Smooth muscle cell (in vitro differentiated cells): Measurements from ENCODE around the gene RASSF5. TPM values are rescaled to one million over a fixed set of nuclear protein-coding genes. Genes with fewer than 3 reads are reported as not detected.

Experiments used
- DNase-seq: peaks from one replicate; lab custom pipeline; 2025; ENCODE audit not compliant: unreplicated experiment; lab: John Stamatoyannopoulos, UW
- H2AFZ ChIP-seq: fragments of 200-600 bp; sonication (generic); 2 replicates; pipeline ENCODE4 v1.6.0; 2016; ENCODE audit warnings: antibody characterized with exemption, low read depth, mild to moderate bottlenecking
- H3F3A ChIP-seq: fragments of 200-600 bp; sonication (generic); 2 replicates; pipeline ENCODE4 v1.6.0; 2017; ENCODE audit warnings: antibody characterized with exemption, low read depth
- H3K27ac ChIP-seq: fragments of 200-600 bp; sonication (generic); 2 replicates; pipeline ENCODE4 v1.5.1; 2016; ENCODE audit warnings: low read depth, mild to moderate bottlenecking
- H3K27me3 ChIP-seq: fragments of 200-600 bp; sonication (generic); 2 replicates; pipeline ENCODE4 v1.6.1; 2016; ENCODE audit warnings: low read depth, mild to moderate bottlenecking
- H3K36me3 ChIP-seq: fragments of 200-600 bp; sonication (generic); 2 replicates; pipeline ENCODE4 v1.5.1; 2016; ENCODE audit warnings: low read depth
- H3K4me1 ChIP-seq: fragments of 200-600 bp; sonication (generic); 2 replicates; pipeline ENCODE4 v1.5.1; 2016; ENCODE audit warnings: low read depth
- H3K4me2 ChIP-seq: fragments of 200-600 bp; sonication (generic); 2 replicates; pipeline ENCODE4 v1.6.0; 2016; ENCODE audit warnings: mild to moderate bottlenecking
- H3K4me3 ChIP-seq: fragments of 200-600 bp; sonication (generic); 2 replicates; pipeline ENCODE4 v1.5.1; 2016; ENCODE audit warnings: mild to moderate bottlenecking
- H3K79me2 ChIP-seq: fragments of 200-600 bp; sonication (generic); 2 replicates; pipeline ENCODE4 v1.6.0; 2016; ENCODE audit warnings: low read depth, mild to moderate bottlenecking
- H3K9ac ChIP-seq: fragments of 200-600 bp; sonication (generic); 2 replicates; pipeline ENCODE4 v1.6.0; 2016; ENCODE audit warnings: low read depth
- H3K9me3 ChIP-seq: fragments of 200-600 bp; sonication (generic); replicated peaks from 2 replicates; pipeline ENCODE4 v1.5.1; 2016; ENCODE audit warnings: low read depth
- H4K20me1 ChIP-seq: fragments of 200-600 bp; sonication (generic); 2 replicates; pipeline ENCODE4 v1.6.0; 2016; ENCODE audit warnings: low read depth
- WGBS: methylation state at CpG from one replicate; pipeline ENCODE4 v1.1.7; 2016; ENCODE audit warnings: low lambda C conversion rate; 5-methylcytosine and 5-hydroxymethylcytosine counted together
- polyA plus RNA-seq: library from polyadenylated mRNA; unstranded; fragments of >200 nt; fragmentation: Nextera tagmentation; extraction: Ambion mirVana; gene quantifications from 2 replicates; pipeline ENCODE4 v1.2.1, GENCODE V29; 2016
- total RNA-seq: library from RNA; depleted of rRNA; stranded (reverse); fragments of >200 nt; gene quantifications from 2 replicates; pipeline ENCODE4 v1.2.3, GENCODE V29; 2014
- TF ChIP-seq, protein P1 (sequence below): fragments of 200-600 bp; sonication (generic); IDR thresholded peaks from 2 replicates; pipeline ENCODE4 v1.5.1; 2017; ENCODE audit warnings: borderline replicate concordance, mild to moderate bottlenecking, antibody characterized with exemption; ENCODE audit not compliant: insufficient read depth, poor library complexity, severe bottlenecking

The RASSF5 gene
- total and polyA plus RNA-seq, 2 experiments from 2014 or later, result 2.6 to 3.3 TPM

- Histone ChIP-seq H3K4me3 (no peak overlapping the region), H3K27ac (peak overlapping the region; percentile 84), H2AFZ (no peak overlapping the region), H3K27me3 (no peaks in the 10 kb centered on the region), H3K4me1 (no peaks in the 10 kb centered on the region), H3K79me2 (no peaks in the 10 kb centered on the region), H3F3A (no peaks in the 10 kb centered on the region), H3K36me3 (no peaks in the 10 kb centered on the region), H3K4me2 (no peak overlapping the region), H4K20me1 (no peaks in the 10 kb centered on the region), H3K9me3 (no peaks in the 10 kb centered on the region), H3K9ac (no peak overlapping the region)
- WGBS, result 68% methylated on average over 10 of the region's 10 CpGs
- DNase-seq, result no peak
- TF ChIP-seq, protein P1, sequence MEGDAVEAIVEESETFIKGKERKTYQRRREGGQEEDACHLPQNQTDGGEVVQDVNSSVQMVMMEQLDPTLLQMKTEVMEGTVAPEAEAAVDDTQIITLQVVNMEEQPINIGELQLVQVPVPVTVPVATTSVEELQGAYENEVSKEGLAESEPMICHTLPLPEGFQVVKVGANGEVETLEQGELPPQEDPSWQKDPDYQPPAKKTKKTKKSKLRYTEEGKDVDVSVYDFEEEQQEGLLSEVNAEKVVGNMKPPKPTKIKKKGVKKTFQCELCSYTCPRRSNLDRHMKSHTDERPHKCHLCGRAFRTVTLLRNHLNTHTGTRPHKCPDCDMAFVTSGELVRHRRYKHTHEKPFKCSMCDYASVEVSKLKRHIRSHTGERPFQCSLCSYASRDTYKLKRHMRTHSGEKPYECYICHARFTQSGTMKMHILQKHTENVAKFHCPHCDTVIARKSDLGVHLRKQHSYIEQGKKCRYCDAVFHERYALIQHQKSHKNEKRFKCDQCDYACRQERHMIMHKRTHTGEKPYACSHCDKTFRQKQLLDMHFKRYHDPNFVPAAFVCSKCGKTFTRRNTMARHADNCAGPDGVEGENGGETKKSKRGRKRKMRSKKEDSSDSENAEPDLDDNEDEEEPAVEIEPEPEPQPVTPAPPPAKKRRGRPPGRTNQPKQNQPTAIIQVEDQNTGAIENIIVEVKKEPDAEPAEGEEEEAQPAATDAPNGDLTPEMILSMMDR, result no peak
Measured at GRCh38 chr1:206578068-206578977, 71.0 kb downstream of the RASSF5 start.

- peak overlapping the region; percentile 67 for H3K9ac ChIP-seq
- H3K4me3 ChIP-seq, result no peak overlapping the region
- DNase-seq, result no peak
Measured at GRCh38 chr1:206578978-206579374, 71.6 kb downstream of the RASSF5 start.

GRCh38 chr1:206579747-206580437, 72.6 kb downstream of the RASSF5 start:
- peak overlapping the region; percentile 94 for H3K27ac ChIP-seq
- H3F3A ChIP-seq, result no peaks in the 10 kb centered on the region
- peak overlapping the region; percentile 67 for H3K9ac ChIP-seq

More at GRCh38 chr1:206578978-206579374, 71.6 kb downstream of the RASSF5 start:
- TF ChIP-seq, protein P1, result no peak
- H2AFZ ChIP-seq, result no peak overlapping the region
- H3K27me3 ChIP-seq, result no peaks in the 10 kb centered on the region
- H3K27ac ChIP-seq, result peak overlapping the region; percentile 84
- H3K36me3 ChIP-seq, result no peaks in the 10 kb centered on the region
- no peaks in the 10 kb centered on the region for H3K79me2 ChIP-seq
- no peaks in the 10 kb centered on the region for H3F3A ChIP-seq
- H3K9me3 ChIP-seq, result no peaks in the 10 kb centered on the region
- no peak overlapping the region for H3K4me2 ChIP-seq
- 94% methylated on average over 4 of the region's 4 CpGs for WGBS
- no peaks in the 10 kb centered on the region for H4K20me1 ChIP-seq
- no peaks in the 10 kb centered on the region for H3K4me1 ChIP-seq

More at GRCh38 chr1:206579747-206580437, 72.6 kb downstream of the RASSF5 start:
- TF ChIP-seq, protein P1, result no peak
- Histone ChIP-seq H3K27me3 (no peaks in the 10 kb centered on the region), H3K4me1 (no peaks in the 10 kb centered on the region), H3K4me3 (no peak overlapping the region), H2AFZ (no peak overlapping the region), H4K20me1 (no peaks in the 10 kb centered on the region), H3K9me3 (no peaks in the 10 kb centered on the region), H3K36me3 (no peaks in the 10 kb centered on the region), H3K79me2 (no peaks in the 10 kb centered on the region), H3K4me2 (peak overlapping the region; percentile 62)
- no peak for DNase-seq
- 44% methylated on average over 11 of the region's 11 CpGs for WGBS
